Measurements from ENCODE around the gene KIAA1217.

Gene KIAA1217

DNA sequence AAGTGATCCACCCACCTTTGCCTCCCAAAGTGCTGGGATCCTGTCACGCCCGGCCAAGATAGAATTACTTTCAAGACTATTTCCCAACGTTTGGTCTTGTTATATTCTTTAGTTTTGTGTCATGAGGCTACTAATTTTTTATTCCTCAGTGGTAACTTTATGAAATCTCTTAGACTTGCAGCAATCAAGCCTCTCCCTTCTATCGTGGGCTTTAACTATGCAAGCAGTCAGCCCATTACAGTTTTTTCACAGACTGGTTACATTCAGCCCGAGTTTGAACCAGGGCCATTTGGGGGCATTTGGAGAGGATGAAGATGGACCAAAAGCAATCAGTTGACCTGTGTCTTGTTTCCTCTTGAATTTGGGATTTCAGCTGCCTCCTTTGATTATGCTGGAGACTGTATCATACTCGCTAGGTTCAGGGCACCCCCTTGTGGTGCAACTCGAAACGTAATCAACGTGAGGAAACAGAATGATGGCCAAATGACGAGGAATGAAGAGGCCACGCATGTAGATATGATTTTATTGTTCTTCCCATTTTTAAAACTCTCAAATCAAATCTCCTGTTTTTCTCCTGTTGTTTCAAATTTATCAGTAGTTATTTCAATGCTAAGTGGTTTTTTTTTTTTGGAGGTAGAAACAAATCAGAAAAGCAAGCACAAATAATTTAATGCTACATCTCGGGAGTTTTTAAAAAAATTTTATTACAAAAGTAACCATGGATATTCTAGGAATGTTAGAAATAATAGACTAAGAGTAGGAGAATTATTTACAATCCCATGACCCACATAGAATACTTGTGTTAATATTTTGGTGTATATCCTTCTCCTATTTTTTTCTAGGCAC lies 151.6 kb downstream of the KIAA1217 start:
- Histone ChIP-seq H3K9me3 (ENCODE audit: insufficient read depth, low read length) (no peaks in the 10 kb centered on the region), H3K27ac (ENCODE audit: low read length) (no peak overlapping the region), H3K4me3 (ENCODE audit: low read length) (no peak overlapping the region), H3K4me2 (ENCODE audit: low read length) (peak overlapping the region; percentile 32), H3K9ac (ENCODE audit: low read length) (no peak overlapping the region), H3K79me2 (ENCODE audit: low read length) (no peaks in the 10 kb centered on the region), H4K20me1 (ENCODE audit: insufficient read depth, low read length) (no peaks in the 10 kb centered on the region), H2AFZ (ENCODE audit: low read depth, low read length) (no peak overlapping the region), H3K36me3 (replicated peaks; ENCODE audit: low read depth, low read length) (no peaks in the 10 kb centered on the region), H3K4me1 (ENCODE audit: low read length) (peaks cover 3% of the 10 kb centered on the region; the same call in 1 of the 2 replicates), H3K27me3 (ENCODE audit: low read depth, low read length) (no peaks in the 10 kb centered on the region)
- peak; percentile 76 for TF ChIP-seq CTCF (IDR thresholded peaks at IDR 0.05; ENCODE audit: low read depth, low read length)
- no peak for TF ChIP-seq EZH2phosphoT487 (IDR thresholded peaks at IDR 0.05; ENCODE audit: low read depth)

DNA sequence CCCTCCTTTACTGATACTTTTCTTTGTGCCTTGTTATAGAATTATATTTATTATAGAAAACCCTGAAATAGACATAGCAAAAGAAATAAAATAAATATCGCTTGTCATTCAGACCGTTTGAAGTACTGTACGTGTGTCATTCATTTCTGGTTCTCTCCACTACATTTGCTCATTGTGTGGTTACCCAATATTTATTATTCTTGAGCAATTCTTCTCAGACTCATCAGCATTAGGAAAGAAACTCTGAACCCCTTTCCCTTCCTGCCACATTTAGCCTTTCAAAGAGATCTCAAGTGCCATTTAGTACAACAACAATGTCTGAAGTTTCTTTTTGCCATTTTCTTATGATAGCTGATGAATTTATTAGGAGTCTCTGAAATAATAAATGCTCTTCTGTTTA lies 154.1 kb downstream of the KIAA1217 start:
- no peaks in the 10 kb centered on the region for H4K20me1 ChIP-seq (ENCODE audit: insufficient read depth, low read length)
- H3K4me2 ChIP-seq (ENCODE audit: low read length): no peak overlapping the region
- H3K4me3 ChIP-seq (ENCODE audit: low read length): no peak overlapping the region
- no peak overlapping the region for H3K27ac ChIP-seq (ENCODE audit: low read length)
- no peaks in the 10 kb centered on the region for H3K79me2 ChIP-seq (ENCODE audit: low read length)
- no peak overlapping the region for H3K9ac ChIP-seq (ENCODE audit: low read length)
- H3K4me1 ChIP-seq (ENCODE audit: low read length): peaks cover 3% of the 10 kb centered on the region; the same call in 1 of the 2 replicates
- H3K9me3 ChIP-seq (ENCODE audit: insufficient read depth, low read length): no peaks in the 10 kb centered on the region
- no peak for TF ChIP-seq CTCF (IDR thresholded peaks at IDR 0.05; ENCODE audit: low read depth, low read length)
- TF ChIP-seq EZH2phosphoT487 (IDR thresholded peaks at IDR 0.05; ENCODE audit: low read depth): no peak
- H3K27me3 ChIP-seq (ENCODE audit: low read depth, low read length): no peaks in the 10 kb centered on the region
- H2AFZ ChIP-seq (ENCODE audit: low read depth, low read length): no peak overlapping the region
- H3K36me3 ChIP-seq (replicated peaks; ENCODE audit: low read depth, low read length): no peaks in the 10 kb centered on the region

DNA sequence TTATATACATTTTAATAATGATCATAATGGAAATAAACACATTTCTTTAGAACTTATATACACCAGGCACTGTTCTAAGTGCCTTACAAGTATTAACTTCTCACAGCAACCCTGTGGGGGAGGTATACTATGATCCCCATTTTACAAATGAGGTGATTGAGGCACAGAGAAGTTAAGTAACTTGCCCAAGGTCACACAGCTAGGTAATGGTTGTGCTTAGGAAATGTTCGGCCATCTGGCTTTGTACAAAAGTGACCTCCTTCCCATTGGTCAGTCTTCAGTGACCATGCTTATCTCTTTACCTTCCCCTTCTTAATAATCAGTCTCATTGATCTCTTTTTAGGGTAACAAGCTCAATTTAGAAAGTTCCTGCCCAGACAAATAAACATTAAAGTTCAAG lies 158.8 kb downstream of the KIAA1217 start:
- H3K9me3 ChIP-seq (ENCODE audit: insufficient read depth, low read length): no peaks in the 10 kb centered on the region
- no peak overlapping the region for H2AFZ ChIP-seq (ENCODE audit: low read depth, low read length)
- H3K36me3 ChIP-seq (replicated peaks; ENCODE audit: low read depth, low read length): no peaks in the 10 kb centered on the region
- H3K4me2 ChIP-seq (ENCODE audit: low read length): no peak overlapping the region
- no peaks in the 10 kb centered on the region for H4K20me1 ChIP-seq (ENCODE audit: insufficient read depth, low read length)
- H3K79me2 ChIP-seq (ENCODE audit: low read length): no peaks in the 10 kb centered on the region
- no peaks in the 10 kb centered on the region for H3K27me3 ChIP-seq (ENCODE audit: low read depth, low read length)
- no peak overlapping the region for H3K9ac ChIP-seq (ENCODE audit: low read length)
- TF ChIP-seq EZH2phosphoT487 (IDR thresholded peaks at IDR 0.05; ENCODE audit: low read depth) (no peak), CTCF (IDR thresholded peaks at IDR 0.05; ENCODE audit: low read depth, low read length) (no peak)
- H3K4me3 ChIP-seq (ENCODE audit: low read length): no peak overlapping the region
- H3K27ac ChIP-seq (ENCODE audit: low read length): no peak overlapping the region
- no peaks in the 10 kb centered on the region for H3K4me1 ChIP-seq (ENCODE audit: low read length)

DNA sequence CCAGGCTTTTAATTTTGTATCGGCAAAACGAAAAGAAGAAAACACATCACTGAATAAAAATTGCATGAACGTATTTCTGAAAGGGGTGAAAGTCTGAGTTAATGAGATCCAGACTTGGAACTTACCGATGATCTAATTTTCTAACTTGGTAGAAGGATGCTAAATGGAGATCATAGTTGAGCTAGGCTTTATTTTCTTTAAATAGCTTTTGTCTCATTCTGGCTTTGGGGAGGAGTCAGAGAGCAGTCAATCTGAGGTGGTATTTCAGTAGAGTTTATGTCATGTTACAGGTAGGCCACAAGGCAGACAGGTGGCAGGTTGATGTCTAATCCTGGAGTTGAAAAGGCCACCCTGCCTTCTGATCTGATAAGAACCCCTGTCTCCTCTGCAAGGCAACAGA lies 161.9 kb downstream of the KIAA1217 start:
- H3K79me2 ChIP-seq (ENCODE audit: low read length): no peaks in the 10 kb centered on the region
- H2AFZ ChIP-seq (ENCODE audit: low read depth, low read length): no peak overlapping the region
- no peak overlapping the region for H3K27ac ChIP-seq (ENCODE audit: low read length)
- no peak overlapping the region for H3K9ac ChIP-seq (ENCODE audit: low read length)
- H3K4me1 ChIP-seq (ENCODE audit: low read length): no peaks in the 10 kb centered on the region
- H4K20me1 ChIP-seq (ENCODE audit: insufficient read depth, low read length): no peaks in the 10 kb centered on the region
- no peaks in the 10 kb centered on the region for H3K9me3 ChIP-seq (ENCODE audit: insufficient read depth, low read length)
- H3K27me3 ChIP-seq (ENCODE audit: low read depth, low read length): no peaks in the 10 kb centered on the region
- H3K4me3 ChIP-seq (ENCODE audit: low read length): no peak overlapping the region
- H3K36me3 ChIP-seq (replicated peaks; ENCODE audit: low read depth, low read length): no peaks in the 10 kb centered on the region
- TF ChIP-seq CTCF (IDR thresholded peaks at IDR 0.05; ENCODE audit: low read depth, low read length): no peak
- H3K4me2 ChIP-seq (ENCODE audit: low read length): no peak overlapping the region
